IMR-90 (cell line): ENCODE data around the gene RYK. TPM values are rescaled to one million over a fixed set of nuclear protein-coding genes. Genes with fewer than 3 reads are reported as not detected.

ENCODE experiments used
- ATAC-seq: fragments of 200-7000 bp; cut with Tn5 transposase; 2 replicates; pipeline ENCODE4 v1.9.1; 2020; ENCODE audit warnings: low read depth, mild to moderate bottlenecking, moderate library complexity
- BruUV-seq: library from RNA; stranded (reverse); fragments of 400-500 nt; replicated peaks from 2 replicates; lab custom pipeline; 2021; lab: Mats Ljungman, UMichigan
- CTCF ChIA-PET: fragments of 300-600 bp; formaldehyde crosslinking; extraction: SDS; loops from one replicate; lab custom pipeline; 2021; ENCODE audit warnings: antibody characterized with exemption; lab: Yijun Ruan, JAX
- POLR2A ChIA-PET: fragments of 300-600 bp; sonication (Branson Sonifier 250); formaldehyde crosslinking; loops from one replicate; lab custom pipeline; 2022; ENCODE audit warnings: antibody characterized with exemption; ENCODE audit not compliant: unreplicated experiment; lab: Charles Lee
- DNase-seq: peaks from one replicate; pipeline ENCODE4 v3.0.0; 2013
- H2AFZ ChIP-seq: replicated peaks from 2 replicates; pipeline ENCODE3; 2013; ENCODE audit warnings: low read length, mild to moderate bottlenecking; ENCODE audit not compliant: poor library complexity
- H2AK5ac ChIP-seq: 2 replicates; pipeline ENCODE4 v1.6.1; 2013; ENCODE audit warnings: low read depth, low read length, inconsistent platforms
- H2AK9ac ChIP-seq: replicated peaks from 2 replicates; pipeline ENCODE3; 2013; ENCODE audit warnings: mild to moderate bottlenecking, low read depth, low read length, moderate library complexity; ENCODE audit not compliant: poor library complexity
- H2BK120ac ChIP-seq: 2 replicates; pipeline ENCODE4 v1.6.1; 2013; ENCODE audit warnings: low read depth, low read length, inconsistent platforms
- H2BK15ac ChIP-seq: 3 replicates; pipeline ENCODE4 v1.6.1; 2013; ENCODE audit warnings: low read depth, low read length, inconsistent platforms
- H2BK20ac ChIP-seq: 2 replicates; pipeline ENCODE4 v1.6.1; 2013; ENCODE audit warnings: low read depth, mild to moderate bottlenecking, inconsistent platforms, low read length, moderate library complexity
- H2BK5ac ChIP-seq: 2 replicates; pipeline ENCODE4 v1.6.1; 2013; ENCODE audit warnings: mild to moderate bottlenecking, low read depth, low read length, inconsistent platforms; ENCODE audit not compliant: poor library complexity, severe bottlenecking
- H3K14ac ChIP-seq: replicated peaks from 2 replicates; pipeline ENCODE4 v1.6.1; 2013; ENCODE audit warnings: low read depth, low read length, inconsistent platforms
- H3K18ac ChIP-seq: 2 replicates; pipeline ENCODE4 v1.6.1; 2013; ENCODE audit warnings: low read depth, low read length, control low read depth
- H3K23ac ChIP-seq: 2 replicates; pipeline ENCODE4 v1.6.1; 2013; ENCODE audit warnings: low read depth, low read length, inconsistent platforms
- H3K27ac ChIP-seq: 2 replicates; pipeline ENCODE4 v1.5.1; 2013; ENCODE audit warnings: mild to moderate bottlenecking, control low read depth, low read length; ENCODE audit not compliant: insufficient read depth
- H3K27me3 ChIP-seq: 2 replicates; pipeline ENCODE4 v1.6.1; 2013; ENCODE audit warnings: low read length; ENCODE audit not compliant: control insufficient read depth, insufficient read depth
- H3K36me3 ChIP-seq: 2 replicates; pipeline ENCODE4 v1.6.1; 2013; ENCODE audit warnings: low read length, mixed read lengths; ENCODE audit not compliant: control insufficient read depth, insufficient read depth
- H3K4ac ChIP-seq: 2 replicates; pipeline ENCODE4 v1.6.1; 2013; ENCODE audit warnings: low read depth, low read length, inconsistent platforms
- H3K4me1 ChIP-seq: 2 replicates; pipeline ENCODE4 v1.6.1; 2013; ENCODE audit warnings: low read length, mixed read lengths; ENCODE audit not compliant: control insufficient read depth, insufficient read depth
- H3K4me2 ChIP-seq: 2 replicates; pipeline ENCODE4 v1.6.1; 2013; ENCODE audit warnings: low read depth, mild to moderate bottlenecking, control low read depth, low read length, moderate library complexity
- H3K4me3 ChIP-seq: 2 replicates; pipeline ENCODE4 v1.5.1; 2013; ENCODE audit warnings: low read depth, mild to moderate bottlenecking, control low read depth, low read length, moderate library complexity; ENCODE audit not compliant: insufficient read depth
- H3K56ac ChIP-seq: 2 replicates; pipeline ENCODE4 v1.6.1; 2013; ENCODE audit warnings: low read length, inconsistent platforms; ENCODE audit not compliant: insufficient read depth; ENCODE audit errors: extremely low read depth
- H3K79me1 ChIP-seq, 2 experiments: 2 replicates each; pipeline ENCODE4 v1.6.1; 2013; ENCODE audit warnings: low read length in 2 of 2, inconsistent platforms in 1 of 2, low read depth in 1 of 2
- H3K9ac ChIP-seq: 2 replicates; pipeline ENCODE4 v1.6.1; 2013; ENCODE audit warnings: low read depth, low read length, control low read depth
- H3K9me1 ChIP-seq: 2 replicates; pipeline ENCODE4 v1.6.1; 2013; ENCODE audit warnings: low read length, inconsistent platforms; ENCODE audit not compliant: insufficient read depth
- H3K9me3 ChIP-seq: 2 replicates; pipeline ENCODE4 v1.6.1; 2013; ENCODE audit warnings: low read length; ENCODE audit not compliant: control insufficient read depth, insufficient read depth
- H4K20me1 ChIP-seq: 2 replicates; pipeline ENCODE4 v1.6.1; 2013; ENCODE audit warnings: low read length, inconsistent platforms; ENCODE audit not compliant: insufficient read depth
- H4K5ac ChIP-seq: 2 replicates; pipeline ENCODE4 v1.6.1; 2013; ENCODE audit warnings: mild to moderate bottlenecking, low read depth, low read length, control low read depth
- H4K8ac ChIP-seq, 2 experiments: 2 replicates each; pipeline ENCODE4 v1.6.1; 2013; ENCODE audit warnings: low read depth in 2 of 2, low read length in 2 of 2, control low read depth in 1 of 2, inconsistent platforms in 1 of 2
- H4K91ac ChIP-seq: 2 replicates; pipeline ENCODE4 v1.6.1; 2013; ENCODE audit warnings: low read depth, low read length, inconsistent platforms; ENCODE audit not compliant: insufficient read depth
- BHLHE40 ChIP-seq: fragments of 150-350 bp; IDR thresholded peaks from 2 replicates; pipeline ENCODE4 v1.6.1; 2016; ENCODE audit warnings: mild to moderate bottlenecking, low read depth, low read length
- CEBPB ChIP-seq: IDR thresholded peaks from 2 replicates; pipeline ENCODE4 v1.6.1; 2012; ENCODE audit warnings: low read depth, low read length, improper control_type of control experiment
- CHD1 ChIP-seq: IDR thresholded peaks from 2 replicates; pipeline ENCODE4 v1.6.1; 2012; ENCODE audit warnings: low read depth, low read length, improper control_type of control experiment
- FOS ChIP-seq: fragments of 150-350 bp; IDR thresholded peaks from 2 replicates; pipeline ENCODE4 v1.6.1; 2016; ENCODE audit warnings: low read depth, low read length
- MAFK ChIP-seq: IDR thresholded peaks from 2 replicates; pipeline ENCODE4 v1.6.1; 2012; ENCODE audit warnings: low read depth, low read length, improper control_type of control experiment
- MAZ ChIP-seq: IDR thresholded peaks from 2 replicates; pipeline ENCODE4 v1.6.1; 2012; ENCODE audit warnings: low read depth, mild to moderate bottlenecking, low read length, improper control_type of control experiment, moderate library complexity, borderline replicate concordance
- MXI1 ChIP-seq: IDR thresholded peaks from 2 replicates; pipeline ENCODE4 v1.6.1; 2012; ENCODE audit warnings: low read depth, mild to moderate bottlenecking, low read length, moderate library complexity, borderline replicate concordance
- NFE2L2 ChIP-seq: fragments of 150-350 bp; IDR thresholded peaks from 2 replicates; pipeline ENCODE4 v1.6.1; 2016; ENCODE audit warnings: low read depth, mild to moderate bottlenecking, low read length
- POLR2A ChIP-seq: IDR thresholded peaks from 2 replicates; pipeline ENCODE4 v1.6.1; 2012; ENCODE audit warnings: mild to moderate bottlenecking, low read depth, low read length
- RAD21 ChIP-seq: IDR thresholded peaks from 2 replicates; pipeline ENCODE4 v1.6.1; 2012; ENCODE audit warnings: low read length, improper control_type of control experiment
- RCOR1 ChIP-seq: IDR thresholded peaks from 2 replicates; pipeline ENCODE4 v1.6.1; 2012; ENCODE audit warnings: mild to moderate bottlenecking, low read length, improper control_type of control experiment; ENCODE audit not compliant: insufficient replicate concordance
- RFX5 ChIP-seq: IDR thresholded peaks from 2 replicates; pipeline ENCODE4 v1.8.0; 2012; ENCODE audit warnings: low read depth, mild to moderate bottlenecking, low read length, moderate library complexity
- SMC3 ChIP-seq: fragments of 150-350 bp; IDR thresholded peaks from 2 replicates; pipeline ENCODE4 v1.6.1; 2016; ENCODE audit warnings: low read depth, mild to moderate bottlenecking, antibody characterized with exemption, low read length, moderate library complexity
- WGBS, 2 experiments: methylation state at CpG; one replicate each; pipeline versions ENCODE4 v1.1.5 to v1.1.7; 2013; ENCODE audit warnings: missing lambda C conversion rate in 2 of 2; ENCODE audit not compliant: insufficient read length in 1 of 2; ENCODE audit errors: extremely low coverage in 2 of 2; 5-methylcytosine and 5-hydroxymethylcytosine counted together
- dilution Hi-C: fragments of 300-500 bp; cut with HindIII; formaldehyde crosslinking; loops from one replicate; pipeline ENCODE4 v1.14.3; 2018; ENCODE audit warnings: low sequenced_read_pairs; ENCODE audit not compliant: unreplicated experiment
- in situ Hi-C: fragments of 300-500 bp; cut with MboI; formaldehyde crosslinking; loops from 3 replicates; pipeline ENCODE4 v1.14.3; 2019; ENCODE audit warnings: low sequenced_read_pairs, inconsistent platforms, mixed read lengths
- intact Hi-C: fragments of 100-400 bp; cut with micrococcal nuclease; formaldehyde crosslinking; loops from 2 replicates; pipeline ENCODE4 v1.10.0; 2022
- polyA plus RNA-seq, 3 experiments: library from polyadenylated mRNA; depleted of rRNA; stranded (reverse); fragments of >200 nt; gene quantifications; 2 replicates each; pipeline ENCODE4 v1.2.3, GENCODE V29; 2012; ENCODE audit warnings: low replicate concordance in 1 of 3
- total RNA-seq: library from RNA; depleted of rRNA; stranded (reverse); fragments of >200 nt; gene quantifications from 2 replicates; pipeline ENCODE4 v1.2.3, GENCODE V29; 2012
- TF ChIP-seq, protein P1 (sequence below): fragments of 150-350 bp; IDR thresholded peaks from 2 replicates; pipeline ENCODE4 v1.6.1; 2017; ENCODE audit warnings: mild to moderate bottlenecking, antibody characterized with exemption, low read length, low read depth
- TF ChIP-seq, protein P2 (sequence below): fragments of 150-350 bp; IDR thresholded peaks from 2 replicates; pipeline ENCODE4 v1.6.1; 2016; ENCODE audit warnings: low read depth, mild to moderate bottlenecking, low read length, moderate library complexity, borderline replicate concordance
- TF ChIP-seq, protein P3 (sequence below): conservative IDR thresholded peaks from 2 replicates; pipeline ENCODE4 v1.5.1; 2012; ENCODE audit warnings: mild to moderate bottlenecking, low read depth, low read length, improper control_type of control experiment

Gene RYK
- total and polyA plus RNA-seq, 2 of the 4 experiments (the other 2 are of a cell fraction) = 42.4 to 106 TPM

DNA sequence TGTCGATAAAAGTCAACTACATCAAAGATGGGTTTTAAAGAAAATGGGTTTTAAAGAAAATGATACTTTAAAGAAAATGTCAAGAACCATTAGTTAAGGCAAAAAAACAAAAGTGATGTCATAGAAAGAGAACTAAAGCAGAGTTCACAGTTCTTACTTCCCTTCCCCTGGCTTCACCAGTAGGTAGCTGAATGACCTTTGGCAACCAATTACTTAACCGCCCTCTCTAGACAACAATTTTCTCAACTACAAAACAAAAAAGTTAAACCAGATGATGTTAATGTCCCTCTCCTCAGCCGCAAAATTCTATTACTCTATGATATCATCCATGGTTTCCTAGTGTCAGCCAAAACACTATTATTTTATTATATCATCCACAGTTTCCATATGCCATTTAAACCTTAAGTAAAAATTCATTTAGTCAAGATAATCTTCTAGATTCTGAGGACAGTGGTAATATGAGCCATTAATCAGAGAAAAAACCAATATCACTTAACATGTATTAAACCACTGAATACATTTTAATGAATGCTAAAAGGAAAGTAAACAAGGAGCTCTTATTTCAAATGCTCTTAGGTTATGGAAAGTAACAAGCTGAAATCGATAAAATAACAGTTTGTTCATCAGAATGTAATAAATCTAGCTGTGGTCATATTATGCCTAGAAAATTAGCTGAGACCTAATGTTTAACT is 13.1 kb downstream of the RYK start:
- no peak for TF ChIP-seq SMC3
- TF ChIP-seq BHLHE40 = no peak
- no peak for TF ChIP-seq MAFK
- no peak for TF ChIP-seq MAZ
- no peak for TF ChIP-seq FOS
- no peak for TF ChIP-seq RFX5
- TF ChIP-seq, protein P1, sequence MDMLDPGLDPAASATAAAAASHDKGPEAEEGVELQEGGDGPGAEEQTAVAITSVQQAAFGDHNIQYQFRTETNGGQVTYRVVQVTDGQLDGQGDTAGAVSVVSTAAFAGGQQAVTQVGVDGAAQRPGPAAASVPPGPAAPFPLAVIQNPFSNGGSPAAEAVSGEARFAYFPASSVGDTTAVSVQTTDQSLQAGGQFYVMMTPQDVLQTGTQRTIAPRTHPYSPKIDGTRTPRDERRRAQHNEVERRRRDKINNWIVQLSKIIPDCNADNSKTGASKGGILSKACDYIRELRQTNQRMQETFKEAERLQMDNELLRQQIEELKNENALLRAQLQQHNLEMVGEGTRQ = no peak
- TF ChIP-seq NFE2L2 = no peak
- TF ChIP-seq, protein P2, sequence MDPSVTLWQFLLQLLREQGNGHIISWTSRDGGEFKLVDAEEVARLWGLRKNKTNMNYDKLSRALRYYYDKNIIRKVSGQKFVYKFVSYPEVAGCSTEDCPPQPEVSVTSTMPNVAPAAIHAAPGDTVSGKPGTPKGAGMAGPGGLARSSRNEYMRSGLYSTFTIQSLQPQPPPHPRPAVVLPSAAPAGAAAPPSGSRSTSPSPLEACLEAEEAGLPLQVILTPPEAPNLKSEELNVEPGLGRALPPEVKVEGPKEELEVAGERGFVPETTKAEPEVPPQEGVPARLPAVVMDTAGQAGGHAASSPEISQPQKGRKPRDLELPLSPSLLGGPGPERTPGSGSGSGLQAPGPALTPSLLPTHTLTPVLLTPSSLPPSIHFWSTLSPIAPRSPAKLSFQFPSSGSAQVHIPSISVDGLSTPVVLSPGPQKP = no peak
- TF ChIP-seq, protein P3, sequence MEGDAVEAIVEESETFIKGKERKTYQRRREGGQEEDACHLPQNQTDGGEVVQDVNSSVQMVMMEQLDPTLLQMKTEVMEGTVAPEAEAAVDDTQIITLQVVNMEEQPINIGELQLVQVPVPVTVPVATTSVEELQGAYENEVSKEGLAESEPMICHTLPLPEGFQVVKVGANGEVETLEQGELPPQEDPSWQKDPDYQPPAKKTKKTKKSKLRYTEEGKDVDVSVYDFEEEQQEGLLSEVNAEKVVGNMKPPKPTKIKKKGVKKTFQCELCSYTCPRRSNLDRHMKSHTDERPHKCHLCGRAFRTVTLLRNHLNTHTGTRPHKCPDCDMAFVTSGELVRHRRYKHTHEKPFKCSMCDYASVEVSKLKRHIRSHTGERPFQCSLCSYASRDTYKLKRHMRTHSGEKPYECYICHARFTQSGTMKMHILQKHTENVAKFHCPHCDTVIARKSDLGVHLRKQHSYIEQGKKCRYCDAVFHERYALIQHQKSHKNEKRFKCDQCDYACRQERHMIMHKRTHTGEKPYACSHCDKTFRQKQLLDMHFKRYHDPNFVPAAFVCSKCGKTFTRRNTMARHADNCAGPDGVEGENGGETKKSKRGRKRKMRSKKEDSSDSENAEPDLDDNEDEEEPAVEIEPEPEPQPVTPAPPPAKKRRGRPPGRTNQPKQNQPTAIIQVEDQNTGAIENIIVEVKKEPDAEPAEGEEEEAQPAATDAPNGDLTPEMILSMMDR = no peak
- no peak for TF ChIP-seq RCOR1
- no peak for TF ChIP-seq POLR2A
- no peak for TF ChIP-seq MXI1
- TF ChIP-seq CHD1 = no peak
- no peak for TF ChIP-seq CEBPB
- TF ChIP-seq RAD21 = no peak
- Histone ChIP-seq H3K4ac (no peak overlapping the region), H2AFZ (no peak overlapping the region), H3K9me1 (peaks cover 20% of the 10 kb centered on the region), H4K91ac (no peak overlapping the region), H2BK5ac (no peak overlapping the region), H2AK5ac (no peak overlapping the region), H3K18ac (no peak overlapping the region), H3K4me3 (no peak overlapping the region), H3K56ac (no peak overlapping the region), H4K20me1 (peaks cover 69% of the 10 kb centered on the region), H3K4me2 (no peak overlapping the region), H2BK120ac (no peak overlapping the region), H4K5ac (no peak overlapping the region), H3K9me3 (no peaks in the 10 kb centered on the region), H3K4me1 (peaks cover 17% of the 10 kb centered on the region), H2BK15ac (no peak overlapping the region), H3K23ac (no peak overlapping the region), H2BK20ac (no peak overlapping the region), H3K9ac (no peak overlapping the region), H3K79me1 (peaks cover 16 to 64% of the 10 kb centered on the region in 2 experiments), H3K27me3 (no peaks in the 10 kb centered on the region), H3K36me3 (no peaks in the 10 kb centered on the region), H3K14ac (no peak overlapping the region), H3K27ac (no peak overlapping the region), H4K8ac (0 out of 4 replicates have a peak overlapping the region, but pooled peaks of 1 of the 2 experiments have one; percentile 6), H2AK9ac (no peak overlapping the region)
- BruUV-seq = no TSS peak
- ATAC-seq (no peak), DNase-seq (no peak)
- intact Hi-C loops (no loop called here), in situ Hi-C loops (no loop called here), dilution Hi-C loops (no loop called here)
- WGBS, 2 experiments = no CpG with 5 or more reads among the region's 4 CpGs
- ChIA-PET POLR2A (no interaction called here), CTCF (interaction anchor here (0.6 kb wide), 1 partner anchor 282 kb away, joined by 3 read pairs; no protein-coding TSS in a partner anchor)
